Activated CD4-positive, alpha-beta T cell treated with anti-CD3 and anti-CD28 coated beads, Interleukin-2, amount 50 U/mL, for 24 hours (primary cell): ENCODE results near the gene CBX6.
A peak's percentile ranks its signal among the peaks of the same experiment; 100 is the strongest.
"Not testable (repeated sequence)": the region's sequence is repeated elsewhere in the genome, so short reads cannot be mapped to it uniquely, and the experiment has no call there.

ENCODE experiments used
- DNase-seq, 2 donors: peaks; one replicate each; pipeline ENCODE4 v3.0.0-alpha.2; 2020; ENCODE audit warnings: low read depth in 1 of 2, low spot score in 1 of 2

CBX6 gene

GRCh38 chr22:38872172-38872830, at the start of gene CBX6:
CBX6 (minus strand) TSS chr22:38872216; CDS start chr22:38872190, 26 bp downstream.
- peak; percentile 89 to 90 for DNase-seq

GRCh38 chr22:38921806-38922205, 49.8 kb upstream of the CBX6 start:
- DNase-seq, result no peak

DNA sequence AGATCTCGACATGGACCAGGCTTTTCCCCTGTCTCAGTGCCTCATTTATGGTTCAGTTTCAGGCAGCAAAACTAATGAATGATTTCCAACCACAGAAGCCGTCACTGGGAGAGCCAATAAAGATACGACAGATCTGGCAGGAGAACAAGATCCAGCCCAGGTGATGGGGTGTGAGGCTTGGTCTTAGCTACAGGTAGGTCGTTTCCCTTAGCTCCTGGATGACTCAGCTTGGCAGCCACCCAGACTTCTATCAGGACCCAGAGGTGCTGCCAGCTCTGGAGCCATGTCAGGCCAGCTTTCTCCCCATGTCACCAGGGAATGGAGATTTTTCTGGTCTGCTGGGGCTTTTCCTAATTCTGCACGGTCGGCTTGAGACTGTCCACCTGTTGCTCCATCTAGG, 49.1 kb upstream of the CBX6 start:
- no peak for DNase-seq

GRCh38 chr22:38919631-38920190, 47.7 kb upstream of the CBX6 start:
- DNase-seq, result no peak

- DNase-seq, result no peak
These were observed 39.4 kb upstream of the CBX6 start for GRCh38 chr22:38911434-38911833.

DNA sequence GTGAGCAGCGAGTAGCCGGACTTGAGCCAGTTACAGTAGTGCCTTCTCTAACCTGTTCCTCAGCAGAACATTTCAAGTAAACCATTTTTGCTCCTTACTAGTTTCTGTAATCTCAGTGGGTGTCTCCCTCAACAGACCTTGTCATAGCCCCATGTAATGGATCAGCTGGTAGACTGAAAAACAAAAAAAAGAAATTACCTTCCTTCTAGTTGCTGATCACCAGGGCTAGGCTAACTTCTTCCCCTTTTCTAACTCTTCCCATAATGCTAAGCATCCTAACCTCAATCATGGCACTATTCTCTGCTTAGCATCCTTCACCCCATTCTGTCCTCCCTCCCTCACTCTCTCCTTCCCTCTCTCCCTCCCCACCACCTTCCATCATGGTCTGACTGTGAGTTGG, 35.8 kb upstream of the CBX6 start:
- DNase-seq, result no peak

GRCh38 chr22:38906052-38906451, 34.0 kb upstream of the CBX6 start:
- DNase-seq, result no peak

- DNase-seq, result not testable (repeated sequence)
These were observed 32.1 kb upstream of the CBX6 start for GRCh38 chr22:38904052-38904617.

GRCh38 chr22:38901111-38901641, 29.2 kb upstream of the CBX6 start:
- no peak for DNase-seq

DNA sequence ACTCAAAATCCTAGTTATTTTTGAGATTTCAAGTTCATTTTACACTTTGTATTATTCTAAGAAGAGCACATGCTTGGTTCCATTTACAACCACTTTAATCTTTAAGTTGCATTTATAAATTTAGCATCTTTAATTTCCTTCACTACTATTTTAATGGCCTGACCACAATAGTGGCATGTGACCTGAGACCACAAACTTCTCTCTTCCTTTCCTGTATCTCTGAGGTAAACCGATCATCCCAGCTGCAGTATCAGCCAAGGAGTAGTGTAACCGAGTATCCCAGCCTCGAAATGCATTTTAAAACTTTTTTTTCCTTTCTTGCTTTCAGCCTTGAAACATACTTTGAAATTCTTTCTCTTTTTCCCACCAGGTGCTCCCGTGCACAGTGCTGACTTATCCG, 28.7 kb upstream of the CBX6 start:
- no peak for DNase-seq

DNA sequence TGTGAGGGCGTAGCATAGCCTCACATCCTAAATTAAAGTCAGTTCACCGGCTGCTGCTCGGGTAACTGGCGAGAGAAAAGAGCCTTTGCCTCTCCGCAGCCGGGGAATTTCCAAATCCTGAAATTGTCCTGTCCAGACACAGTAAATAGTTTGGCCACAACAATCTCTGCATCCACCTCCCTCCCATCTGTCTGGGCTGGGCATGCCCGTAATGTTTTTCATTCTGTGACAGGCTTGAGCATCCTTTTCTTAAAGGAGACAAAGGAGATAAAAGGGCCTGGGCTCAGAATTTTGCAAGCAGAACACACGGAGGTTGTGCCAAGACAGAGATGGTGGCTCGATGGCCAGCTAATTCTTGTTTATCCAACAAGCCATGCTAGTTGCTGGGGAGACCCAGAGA, 19.2 kb upstream of the CBX6 start:
- no peak for DNase-seq

- DNase-seq, result no peak
These were observed 18.4 kb upstream of the CBX6 start for GRCh38 chr22:38890377-38890776.

DNA sequence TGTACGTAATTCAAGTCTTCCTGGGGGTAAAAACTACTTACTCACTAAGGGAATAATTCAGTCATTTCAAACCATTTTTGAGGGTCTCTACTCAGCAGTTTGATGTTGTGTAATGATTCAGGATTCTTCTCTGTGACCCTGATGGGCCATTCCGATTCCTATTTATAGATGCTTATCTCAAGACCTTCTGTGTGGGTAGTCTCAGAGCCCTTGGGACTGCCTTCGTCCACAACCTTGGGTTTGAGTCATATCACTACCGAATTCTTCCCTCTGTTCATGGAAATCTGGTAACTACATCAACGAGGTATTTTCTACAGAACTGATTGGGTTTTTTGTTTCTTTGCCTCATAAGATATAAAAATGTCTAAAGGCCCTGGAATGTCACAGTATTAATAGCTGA, 14.3 kb upstream of the CBX6 start:
- no peak for DNase-seq

DNA sequence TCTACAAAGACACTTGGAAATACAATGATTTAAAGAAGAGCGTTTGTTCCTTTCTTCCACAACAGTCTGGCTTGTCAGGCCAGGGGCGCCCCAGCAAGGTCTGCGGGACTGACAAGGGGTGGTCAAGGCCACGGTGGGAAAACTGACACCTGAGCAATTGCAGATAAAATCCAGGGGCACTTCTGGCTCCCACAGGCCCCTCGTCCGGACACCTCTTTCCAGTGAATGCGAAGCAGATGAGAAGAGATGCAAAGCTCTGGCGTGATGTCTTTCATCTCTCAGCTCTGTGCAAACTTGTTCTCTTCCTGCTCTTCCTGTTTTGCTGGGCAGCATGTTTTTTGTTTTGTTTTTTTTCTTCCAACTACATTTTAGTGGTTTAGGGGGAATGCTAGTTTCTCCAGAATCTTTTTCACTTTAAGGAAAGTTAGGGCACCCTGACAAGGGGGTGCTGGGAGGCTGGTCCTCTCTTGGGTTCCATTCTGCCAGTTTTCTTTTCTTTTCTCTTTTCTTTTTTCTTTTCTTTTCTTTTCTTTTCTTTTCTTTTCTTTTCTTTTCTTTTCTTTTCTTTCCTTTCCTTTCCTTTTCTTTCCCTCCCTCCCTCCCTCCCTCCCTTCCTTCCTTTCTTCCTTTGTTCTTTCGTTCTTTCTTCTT, 11.1 kb upstream of the CBX6 start:
- no peak for DNase-seq

- DNase-seq, result no peak
These were observed 10.2 kb upstream of the CBX6 start for GRCh38 chr22:38881997-38882879.

DNA sequence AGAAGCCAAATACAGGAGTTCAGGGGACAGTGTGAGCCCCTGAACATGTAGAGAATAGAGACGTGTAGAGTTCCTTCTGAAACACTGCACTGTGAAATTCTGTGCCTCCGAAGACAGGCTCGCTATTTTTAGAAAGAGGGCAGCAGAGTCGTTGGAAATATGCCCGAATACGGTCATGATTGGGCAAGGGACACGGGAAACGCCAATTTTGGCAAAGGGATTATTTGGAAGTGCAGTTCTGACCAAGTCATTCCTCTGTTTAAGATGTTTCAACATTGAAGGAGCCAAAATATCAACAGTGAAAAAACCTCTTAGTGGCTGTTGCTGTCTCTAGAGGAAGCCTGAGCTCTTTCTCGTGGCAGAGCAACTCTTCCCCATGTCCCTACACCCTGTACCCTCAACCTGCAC, 9.5 kb upstream of the CBX6 start:
- no peak for DNase-seq

DNA sequence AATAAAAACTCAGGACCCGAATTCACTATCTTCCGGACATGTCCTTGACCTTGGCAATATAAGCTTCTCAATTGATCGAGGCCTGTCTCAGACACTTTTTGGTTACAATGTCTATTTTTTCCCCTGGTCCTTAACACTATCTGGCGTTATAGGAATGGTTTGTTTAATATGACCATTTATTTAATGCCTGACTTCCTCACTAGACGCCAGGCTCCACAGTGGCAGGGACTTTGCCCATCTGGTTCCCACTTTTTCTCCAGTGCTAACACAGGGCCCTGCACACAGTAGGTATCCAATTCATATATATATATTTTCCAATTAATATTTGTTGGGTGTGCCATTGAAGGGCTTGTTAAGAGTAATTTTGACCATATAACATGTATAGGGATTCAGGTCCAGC, 7.9 kb upstream of the CBX6 start:
- no peak for DNase-seq

GRCh38 chr22:38879108-38879729, 7.2 kb upstream of the CBX6 start:
- no peak for DNase-seq

- DNase-seq, result no peak
These were observed 6.0 kb upstream of the CBX6 start for GRCh38 chr22:38878001-38878400.

DNA sequence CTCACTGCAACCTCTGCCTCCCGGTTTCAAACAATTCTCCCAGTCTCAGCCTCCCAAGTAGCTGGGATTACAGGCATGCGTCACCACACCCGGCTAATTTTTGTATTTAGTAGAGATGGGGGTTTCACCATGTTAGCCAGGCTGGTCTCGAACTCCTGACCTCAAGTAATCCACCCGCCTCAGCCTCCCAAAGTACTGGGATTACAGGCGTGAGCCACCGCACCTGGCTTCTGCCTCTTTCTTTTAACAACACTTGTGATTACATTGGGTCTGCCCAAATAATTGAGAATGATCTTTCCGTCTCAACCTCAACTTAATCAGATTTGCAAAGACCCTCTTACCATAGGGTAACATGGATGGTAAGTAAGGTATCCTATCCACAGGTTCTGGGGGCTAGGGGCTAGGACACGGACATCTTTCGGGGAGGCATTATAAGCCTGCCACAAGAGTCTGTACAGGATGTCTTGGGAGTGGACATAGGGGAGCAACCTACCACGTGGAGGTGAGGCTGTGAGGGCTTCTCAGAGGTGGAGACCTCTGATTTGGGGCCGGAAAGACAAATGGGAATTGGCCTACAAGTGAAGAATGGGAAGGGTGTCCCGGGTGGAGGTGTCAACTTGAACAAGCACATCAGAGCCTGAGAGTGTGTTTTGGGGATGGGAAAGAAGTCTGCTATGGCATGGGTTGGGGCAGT, 2.7 kb upstream of the CBX6 start:
- DNase-seq, result no peak
